Measurements from ENCODE around the gene CEP85. TPM values are rescaled to one million over a fixed set of nuclear protein-coding genes. Genes with fewer than 3 reads are reported as not detected.
A peak's percentile ranks its signal among the peaks of the same experiment; 100 is the strongest.

CEP85 gene
- total and polyA plus RNA-seq, 10 of the 15 experiments (the other 5 are each of a cell fraction or from before 2014, with no cell fraction given) = 8.4 to 26.8 (median 21.5) TPM

DNA sequence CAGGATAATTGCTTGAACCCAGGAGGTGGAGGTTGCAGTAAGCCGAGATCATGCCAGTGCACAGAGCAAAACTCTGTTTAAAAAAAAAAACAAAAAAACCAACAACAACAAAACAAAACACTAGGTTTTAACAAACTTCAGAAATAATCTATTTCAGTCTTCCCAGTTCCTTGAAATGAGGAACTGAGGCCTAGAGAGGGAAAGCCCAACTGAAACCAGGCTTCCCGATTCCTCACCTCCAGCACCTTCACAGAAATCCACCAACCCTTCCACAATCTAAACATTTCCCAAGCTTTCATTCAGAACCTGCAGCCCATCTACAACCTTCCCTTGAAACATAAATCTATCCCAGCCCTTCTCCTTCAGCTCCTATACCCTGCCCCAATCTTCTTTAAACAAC is 83.1 kb downstream of the CEP85 start (continued):
- TF ChIP-seq RB1 (IDR thresholded peaks at IDR 0.05; ENCODE audit: borderline replicate concordance) = no peak
- TF ChIP-seq EP300 (IDR thresholded peaks at IDR 0.05; ENCODE audit: borderline replicate concordance in 1 of 2, control insufficient read depth in 1 of 2, low read depth in 2 of 2, low read length in 2 of 2) = no peak
- TF ChIP-seq RUNX3 (IDR thresholded peaks at IDR 0.05; ENCODE audit: low read length) = 0 out of 2 replicates have a peak, but pooled peaks have one; percentile 12
- no peak for TF ChIP-seq ESRRA (IDR thresholded peaks at IDR 0.05; ENCODE audit: low read length)
- TF ChIP-seq, protein P1, sequence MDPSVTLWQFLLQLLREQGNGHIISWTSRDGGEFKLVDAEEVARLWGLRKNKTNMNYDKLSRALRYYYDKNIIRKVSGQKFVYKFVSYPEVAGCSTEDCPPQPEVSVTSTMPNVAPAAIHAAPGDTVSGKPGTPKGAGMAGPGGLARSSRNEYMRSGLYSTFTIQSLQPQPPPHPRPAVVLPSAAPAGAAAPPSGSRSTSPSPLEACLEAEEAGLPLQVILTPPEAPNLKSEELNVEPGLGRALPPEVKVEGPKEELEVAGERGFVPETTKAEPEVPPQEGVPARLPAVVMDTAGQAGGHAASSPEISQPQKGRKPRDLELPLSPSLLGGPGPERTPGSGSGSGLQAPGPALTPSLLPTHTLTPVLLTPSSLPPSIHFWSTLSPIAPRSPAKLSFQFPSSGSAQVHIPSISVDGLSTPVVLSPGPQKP (IDR thresholded peaks at IDR 0.05; ENCODE audit: low read depth, low read length) = no peak
- TF ChIP-seq, protein P2, sequence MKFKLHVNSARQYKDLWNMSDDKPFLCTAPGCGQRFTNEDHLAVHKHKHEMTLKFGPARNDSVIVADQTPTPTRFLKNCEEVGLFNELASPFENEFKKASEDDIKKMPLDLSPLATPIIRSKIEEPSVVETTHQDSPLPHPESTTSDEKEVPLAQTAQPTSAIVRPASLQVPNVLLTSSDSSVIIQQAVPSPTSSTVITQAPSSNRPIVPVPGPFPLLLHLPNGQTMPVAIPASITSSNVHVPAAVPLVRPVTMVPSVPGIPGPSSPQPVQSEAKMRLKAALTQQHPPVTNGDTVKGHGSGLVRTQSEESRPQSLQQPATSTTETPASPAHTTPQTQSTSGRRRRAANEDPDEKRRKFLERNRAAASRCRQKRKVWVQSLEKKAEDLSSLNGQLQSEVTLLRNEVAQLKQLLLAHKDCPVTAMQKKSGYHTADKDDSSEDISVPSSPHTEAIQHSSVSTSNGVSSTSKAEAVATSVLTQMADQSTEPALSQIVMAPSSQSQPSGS (IDR thresholded peaks at IDR 0.05; ENCODE audit: low read length) = peak; percentile 17; the same call in 1 of the 2 replicates
- no peak for TF ChIP-seq BACH1 (IDR thresholded peaks at IDR 0.05; ENCODE audit: borderline replicate concordance)

DNA sequence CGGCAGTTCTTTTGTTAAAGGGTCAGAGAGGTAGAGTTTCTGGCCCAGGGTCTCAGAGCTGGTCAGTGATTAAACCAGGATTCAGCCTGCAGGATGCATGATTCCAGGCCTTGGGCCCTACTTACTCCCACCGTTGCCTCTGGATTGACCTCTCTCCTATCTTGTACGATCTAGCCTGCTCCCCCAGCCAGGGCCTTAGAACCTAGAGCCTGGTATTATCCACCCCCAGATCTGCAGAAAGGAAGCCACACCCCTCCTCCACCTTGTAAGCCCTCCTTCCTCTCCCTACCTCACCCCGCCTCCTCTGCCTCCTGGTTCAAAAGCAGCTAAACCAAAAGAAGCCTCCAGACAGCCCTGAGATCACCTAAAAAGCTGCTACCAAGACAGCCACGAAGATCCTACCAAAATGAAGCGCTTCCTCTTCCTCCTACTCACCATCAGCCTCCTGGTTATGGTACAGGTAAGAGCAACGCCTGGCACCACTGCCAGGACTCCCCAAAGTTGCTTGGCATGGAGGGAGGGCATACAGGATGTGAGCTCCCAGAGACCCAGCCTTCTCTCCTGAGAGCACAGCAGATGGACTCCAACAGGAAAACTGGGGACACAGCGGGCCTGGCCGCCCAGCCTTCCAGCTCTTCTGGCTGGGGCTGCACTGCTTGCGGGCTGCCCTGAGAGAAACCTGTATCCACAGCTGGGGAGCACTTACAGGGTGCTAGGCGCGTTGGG is 83.8 kb downstream of the CEP85 start, which contains the start of gene CD52:
Gene CD52, plus strand, starts transcription at position 347 of the 726 bp plus-strand sequence. Its CDS starts 60 bp downstream, at position 407.
- CTCF ChIA-PET = interaction anchor here (0.6 to 11.6 kb wide), 16 partner anchors 8 to 463 kb away, joined by 3 to 879 read pairs (median 4); partner anchors contain the start of genes CEP85, PAFAH2, SH3BGRL3 and ZNF593
- Histone ChIP-seq H4K20me1 (ENCODE audit: control insufficient read depth, insufficient read depth) (no peaks in the 10 kb centered on the region), H3K36me3 (ENCODE audit: control insufficient read depth in 2 of 2, insufficient read depth in 2 of 2, low read length in 1 of 2) (peaks cover 0 to 3% of the 10 kb centered on the region in 2 experiments; a peak in 1 of 4 replicates), H2AFZ (ENCODE audit: control insufficient read depth, low read depth, low read length) (peak within 1 kb of the TSS; percentile 20), H3K27ac (ENCODE audit: control insufficient read depth, insufficient read depth) (peak within 1 kb of the TSS; percentile 89), H3K4me1 (ENCODE audit: control insufficient read depth, insufficient read depth, low read length) (peaks cover 59% of the 10 kb centered on the region), H3K4me2 (ENCODE audit: control insufficient read depth, insufficient read depth) (peak within 1 kb of the TSS; percentile 57), H3K4me3 (peak within 1 kb of the TSS; percentile 96), H3K27me3 (replicated peaks in 1 of 2; ENCODE audit: control insufficient read depth in 2 of 2, insufficient read depth in 2 of 2, low read length in 1 of 2) (no peaks in the 10 kb centered on the region), H3K9ac (ENCODE audit: control insufficient read depth, insufficient read depth, low read length) (peak within 1 kb of the TSS; percentile 57), H3K9me3 (replicated peaks; ENCODE audit: control insufficient read depth, insufficient read depth, low read length) (no peaks in the 10 kb centered on the region), H3K79me2 (ENCODE audit: control insufficient read depth, insufficient read depth, low read length) (peaks cover 23% of the 10 kb centered on the region)
- SMC1A ChIA-PET (ENCODE audit: uncharacterized antibody, unreplicated experiment) = interaction anchor here (0.6 to 14.9 kb wide), 5 partner anchors 10 to 148 kb away, joined by 3 to 474 read pairs (median 40); partner anchors contain the start of genes SH3BGRL3, UBXN11 and ZNF593
- POLR2A ChIA-PET = interaction anchor here (0.6 to 10.6 kb wide), 10 partner anchors 11 to 1161 kb away, joined by 4 to 253 read pairs (median 6); partner anchors contain the start of genes CEP85, HMGN2, SH3BGRL3 and UBXN11
- ATAC-seq (peak; percentile 75), DNase-seq (ENCODE audit: low read depth, low spot score) (peak; percentile 65), FAIRE-seq (peak; percentile 78)
- in situ Hi-C loops (cut with MboI) (no loop called here), intact Hi-C loops (cut with micrococcal nuclease; ENCODE audit: unreplicated experiment) (loop anchor here (5.0 kb wide), 2 partner anchors 80 to 210 kb away; no protein-coding TSS in a partner anchor)
- RAD21 ChIA-PET (ENCODE audit: unreplicated experiment) = interaction anchor here (1.0 to 10.4 kb wide), 13 partner anchors 10 to 225 kb away, joined by 3 to 477 read pairs (median 6); partner anchors contain the start of genes CEP85, SH3BGRL3, UBXN11 and ZNF593
- BruUV-seq (replicated peaks) = TSS peak; percentile 93
- WGBS (ENCODE audit: insufficient coverage, insufficient replicate concordance, low lambda C conversion rate, missing lambda C conversion rate) = 2% methylated on average over 12 of the region's 12 CpGs
- TF ChIP-seq ATF7 (IDR thresholded peaks at IDR 0.05; ENCODE audit: low read depth) = peak; percentile 20; the same call in 1 of the 2 replicates
- TF ChIP-seq SRF (IDR thresholded peaks at IDR 0.05; ENCODE audit: low read depth in 2 of 2, low read length in 2 of 2) = 0 out of 4 replicates have a peak, but pooled peaks of 1 of the 2 experiments have one; percentile 32
- TF ChIP-seq PML (IDR thresholded peaks at IDR 0.05; ENCODE audit: low read length) = peak; percentile 81
- peak; percentile 82 for TF ChIP-seq POLR2A (IDR thresholded peaks at IDR 0.05; ENCODE audit: low read depth, low read length)
- peak; percentile 50; the same call in 1 of the 2 replicates for TF ChIP-seq MXI1 (IDR thresholded peaks at IDR 0.05; ENCODE audit: low read depth, low read length)
- TF ChIP-seq IKZF2 (IDR thresholded peaks at IDR 0.05) = no peak; a peak in 2 of 4 replicates
- TF ChIP-seq SMAD5 (IDR thresholded peaks at IDR 0.05; ENCODE audit: low read depth) = peak; percentile 46; the same call in 1 of the 2 replicates
- peak; percentile 37; the same call in 1 of the 2 replicates for TF ChIP-seq RUNX3 (IDR thresholded peaks at IDR 0.05; ENCODE audit: low read length)
- peak; percentile 5; the same call in 1 of the 2 replicates for TF ChIP-seq SPI1 (IDR thresholded peaks at IDR 0.05; ENCODE audit: borderline replicate concordance, insufficient read depth, low read depth, low read length)
- TF ChIP-seq SMC3 (IDR thresholded peaks at IDR 0.05; ENCODE audit: borderline replicate concordance, low read length) = no peak; the same call in 1 of the 2 replicates
- 0 out of 2 replicates have a peak, but pooled peaks have one; percentile 10 for TF ChIP-seq EED (IDR thresholded peaks at IDR 0.05; ENCODE audit: low read depth)
- peak; percentile 86 for TF ChIP-seq POLR2AphosphoS2 (IDR thresholded peaks at IDR 0.05; ENCODE audit: low read depth, low read length)
- TF ChIP-seq NFIC (IDR thresholded peaks at IDR 0.05; ENCODE audit: low read depth, low read length) = no peak
- peak; percentile 8; the same call in 1 of the 2 replicates for TF ChIP-seq ZNF384 (IDR thresholded peaks at IDR 0.05; ENCODE audit: borderline replicate concordance, low read depth, low read length)
